NOMO-1 treated with DMSO at 0.1 percent for 48 hours (cell line): ENCODE measurements around the gene WNT7B.

ENCODE experiments used
- DNase-seq: peaks from one replicate; lab custom pipeline; 2025; ENCODE audit not compliant: unreplicated experiment; lab: John Stamatoyannopoulos, UW

The WNT7B gene

DNA sequence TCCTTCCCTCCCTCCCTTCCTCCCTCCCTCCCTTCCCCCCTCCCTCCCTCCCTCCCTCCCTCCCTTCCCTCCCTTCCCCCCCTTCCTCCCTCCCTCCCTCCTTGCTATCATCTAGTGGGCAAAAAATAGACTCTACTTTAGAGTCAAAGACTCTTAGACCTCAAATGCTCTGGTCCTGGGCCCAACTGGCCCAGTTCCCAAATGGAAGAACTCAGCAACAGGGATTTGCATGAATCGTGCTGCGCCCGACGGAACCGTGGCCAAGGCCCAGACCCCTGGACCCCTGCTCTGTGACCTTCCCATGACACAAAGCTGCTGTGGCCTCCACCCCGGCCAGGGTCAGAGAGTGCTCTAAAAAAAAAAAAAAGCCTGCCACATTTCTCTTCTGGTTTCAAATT is 97.4 kb downstream of the WNT7B start:
- DNase-seq: no peak

- no peak for DNase-seq
Observed at GRCh38 chr22:45878901-45879551, 97.9 kb downstream of the WNT7B start.

DNA sequence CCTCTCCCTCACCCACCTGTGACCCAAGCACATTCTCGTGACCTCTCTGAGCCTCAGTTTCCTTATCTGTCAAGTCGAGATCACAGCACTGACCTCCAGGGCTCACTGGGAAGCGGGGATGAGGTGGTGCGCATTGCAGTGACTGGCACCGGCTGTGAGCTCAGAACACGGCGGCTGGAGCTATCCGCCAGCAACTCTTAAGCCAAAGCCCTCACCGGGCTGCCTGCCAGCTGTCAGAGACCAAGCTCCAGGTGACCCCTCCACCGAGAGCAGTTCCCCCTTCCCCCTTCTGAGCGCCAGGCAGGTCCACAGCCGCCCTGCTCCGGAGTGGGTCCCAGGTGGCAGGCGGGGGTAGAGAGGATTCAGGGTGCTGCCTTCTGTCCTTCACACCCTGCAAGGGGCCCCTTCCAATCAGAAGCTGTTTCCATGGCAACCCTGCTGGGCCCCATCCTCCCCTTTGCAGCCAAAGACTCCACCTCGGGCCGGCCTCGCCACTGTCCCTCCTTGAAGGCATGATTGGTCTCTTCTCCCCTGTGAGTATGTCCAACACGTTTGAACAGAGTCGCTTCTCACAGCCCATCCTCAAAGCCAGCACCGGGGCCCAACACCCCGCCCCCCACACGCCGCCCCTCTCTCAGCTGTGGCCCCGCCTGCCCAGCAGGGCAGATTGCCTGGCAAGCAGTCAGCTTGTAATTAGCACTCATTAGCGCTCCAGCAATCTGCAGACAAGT is 98.7 kb downstream of the WNT7B start:
- DNase-seq: no peak

DNA sequence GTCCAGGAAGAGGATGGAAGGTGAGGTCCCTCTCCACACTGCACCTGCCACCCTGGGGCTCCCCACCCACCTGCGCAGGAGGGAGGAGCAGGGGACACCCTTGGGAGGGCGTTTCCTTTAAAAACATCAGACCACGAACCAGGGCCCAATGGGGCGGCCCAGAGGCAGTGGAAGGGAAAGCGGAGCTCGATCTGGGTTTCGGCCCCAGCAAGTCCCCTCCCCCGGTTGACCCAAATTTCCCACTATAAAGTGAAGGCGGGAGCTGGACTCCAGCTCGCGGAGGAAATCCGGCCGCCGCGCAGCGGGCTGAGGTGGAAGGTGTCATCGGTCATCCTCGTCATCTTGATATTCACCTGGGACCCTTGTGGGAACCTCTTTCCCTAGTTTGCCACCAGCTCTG is 99.3 kb downstream of the WNT7B start:
- DNase-seq: no peak

GRCh38 chr22:45877036-45877380 is 100.0 kb downstream of the WNT7B start:
- DNase-seq: no peak

DNA sequence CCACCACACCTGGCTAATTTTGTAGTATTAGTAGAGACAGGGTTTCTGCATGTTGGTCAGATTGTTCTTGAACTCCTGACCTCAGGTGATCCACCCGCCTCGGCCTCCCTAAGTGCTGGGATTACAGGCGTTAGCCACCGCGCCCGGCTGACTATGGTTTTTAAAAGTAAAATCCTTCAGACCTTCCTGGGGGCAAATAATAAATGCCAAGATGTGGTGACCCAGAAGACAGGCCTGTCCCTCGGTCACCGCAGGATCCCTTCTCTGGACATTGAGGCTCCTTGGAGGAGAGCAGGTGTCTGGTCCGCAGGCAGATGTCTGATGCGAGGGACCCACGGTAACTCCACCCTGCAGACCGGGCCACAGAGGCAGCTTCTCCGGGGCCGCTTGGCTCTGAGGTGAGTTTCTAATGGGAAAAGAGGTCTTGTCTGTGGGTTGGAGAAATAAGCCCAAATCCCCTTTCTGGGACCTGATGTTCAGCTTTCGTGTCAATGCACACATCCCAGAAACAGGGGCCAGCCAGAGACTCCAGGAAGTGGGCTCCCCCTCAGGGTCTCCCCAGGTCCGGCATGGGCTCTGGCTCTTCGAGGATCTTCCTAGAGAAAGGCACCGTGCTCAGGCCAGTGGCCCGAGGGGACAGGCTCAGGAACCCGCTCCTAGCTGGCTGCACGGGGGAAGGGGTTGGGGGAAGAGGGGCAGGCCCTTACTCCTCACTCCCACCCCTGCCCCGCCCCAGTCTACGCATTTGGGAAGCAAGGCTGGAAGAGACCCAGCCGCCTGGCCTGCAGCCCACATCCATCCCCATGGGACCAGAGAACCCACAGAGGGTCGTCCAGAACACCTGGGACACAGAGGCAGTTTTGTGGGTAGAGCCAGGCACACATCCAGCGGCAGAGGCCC is 100.6 kb downstream of the WNT7B start:
- DNase-seq: no peak

GRCh38 chr22:45872659-45873263 is 104.2 kb downstream of the WNT7B start:
- DNase-seq: no peak

- no peak for DNase-seq
Observed at GRCh38 chr22:45871721-45872120, 105.2 kb downstream of the WNT7B start.
